Esophagus muscularis mucosa (tissue), 3 donors: ENCODE data around the gene ARNT2.

Experiments used
- POLR2A ChIP-seq: fragments of 450-650 bp; IDR thresholded peaks from one replicate; pipeline ENCODE4 v1.6.1; 2017; ENCODE audit warnings: antibody characterized with exemption, moderate library complexity, mild to moderate bottlenecking, low read depth
- TF ChIP-seq, protein P1 (sequence below), 3 experiments: fragments of 200-600 bp in 2 of 3; fragments of 450-650 bp in 1 of 3; sonication (generic) in 2 of 3; IDR thresholded peaks; one replicate each; pipeline ENCODE4 v1.5.1; 2017 to 2019; ENCODE audit warnings: antibody characterized with exemption in 3 of 3, mild to moderate bottlenecking in 2 of 3, moderate library complexity in 1 of 3

DNA sequence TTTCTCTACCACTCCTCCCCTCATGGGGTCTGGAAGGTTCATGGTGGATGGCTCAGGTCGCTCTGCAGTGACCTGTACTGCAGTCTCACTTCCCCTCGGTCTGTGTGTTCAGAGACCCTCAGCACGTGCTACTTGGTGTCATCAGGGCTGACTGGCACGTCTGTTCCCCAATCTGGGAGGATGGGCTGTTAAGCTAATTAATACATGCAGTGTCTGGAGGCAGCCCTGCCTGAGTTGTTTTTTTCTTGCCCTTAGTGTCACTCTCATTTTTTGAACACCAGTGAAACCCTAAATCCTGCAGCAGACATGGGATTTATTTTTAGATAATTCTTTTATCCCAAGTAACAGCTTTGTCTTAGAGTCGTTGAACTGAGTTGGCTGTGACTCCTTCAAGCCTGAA, 64.6 kb downstream of the ARNT2 start:
- TF ChIP-seq, protein P1, sequence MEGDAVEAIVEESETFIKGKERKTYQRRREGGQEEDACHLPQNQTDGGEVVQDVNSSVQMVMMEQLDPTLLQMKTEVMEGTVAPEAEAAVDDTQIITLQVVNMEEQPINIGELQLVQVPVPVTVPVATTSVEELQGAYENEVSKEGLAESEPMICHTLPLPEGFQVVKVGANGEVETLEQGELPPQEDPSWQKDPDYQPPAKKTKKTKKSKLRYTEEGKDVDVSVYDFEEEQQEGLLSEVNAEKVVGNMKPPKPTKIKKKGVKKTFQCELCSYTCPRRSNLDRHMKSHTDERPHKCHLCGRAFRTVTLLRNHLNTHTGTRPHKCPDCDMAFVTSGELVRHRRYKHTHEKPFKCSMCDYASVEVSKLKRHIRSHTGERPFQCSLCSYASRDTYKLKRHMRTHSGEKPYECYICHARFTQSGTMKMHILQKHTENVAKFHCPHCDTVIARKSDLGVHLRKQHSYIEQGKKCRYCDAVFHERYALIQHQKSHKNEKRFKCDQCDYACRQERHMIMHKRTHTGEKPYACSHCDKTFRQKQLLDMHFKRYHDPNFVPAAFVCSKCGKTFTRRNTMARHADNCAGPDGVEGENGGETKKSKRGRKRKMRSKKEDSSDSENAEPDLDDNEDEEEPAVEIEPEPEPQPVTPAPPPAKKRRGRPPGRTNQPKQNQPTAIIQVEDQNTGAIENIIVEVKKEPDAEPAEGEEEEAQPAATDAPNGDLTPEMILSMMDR (IDR thresholded peaks at IDR 0.05): no peak
- no peak for TF ChIP-seq POLR2A
